Stimulated activated naive CD8-positive, alpha-beta T cell treated with anti-CD3 and anti-CD28 coated beads, Interleukin-15, Interleukin-2, amounts not matched to agents 100 U/mL and 50 U/mL, for 24 hours (primary cell): Measurements from ENCODE around the gene GRID1.
"Not testable (repeated sequence)": the region's sequence is repeated elsewhere in the genome, so short reads cannot be mapped to it uniquely, and the experiment has no call there.

Experiments
- ATAC-seq: fragments of 150-1000 bp; cut with Tn5 transposase; one replicate; pipeline ENCODE4 v1.10.0; 2021
- DNase-seq: peaks from one replicate; pipeline ENCODE4 v3.0.0; 2021

The GRID1 gene

DNA sequence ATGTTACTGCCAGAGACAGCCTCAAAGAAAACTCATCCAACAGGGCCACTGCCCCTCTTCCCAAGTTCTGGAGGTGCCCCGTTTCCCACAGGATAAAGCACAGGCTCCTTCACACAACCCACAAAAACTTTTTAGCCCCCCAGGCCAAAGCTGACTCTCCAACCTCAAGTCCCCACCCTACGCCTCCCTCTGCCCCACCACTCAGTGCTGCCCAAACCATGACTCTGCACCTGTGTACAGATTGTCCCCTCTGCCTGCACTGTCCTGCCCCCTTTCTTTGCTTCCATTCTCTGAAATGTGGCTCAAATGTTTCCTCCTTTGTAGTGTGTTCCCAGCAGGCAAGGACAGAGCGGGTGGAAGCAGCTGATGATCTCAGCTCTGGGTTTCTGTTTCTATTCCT is 284.0 kb downstream of the GRID1 start:
- DNase-seq (no peak), ATAC-seq (no peak)

- DNase-seq: no peak
- ATAC-seq: no peak
Measured at GRCh38 chr10:86079088-86079487, 287.5 kb downstream of the GRID1 start.

DNA sequence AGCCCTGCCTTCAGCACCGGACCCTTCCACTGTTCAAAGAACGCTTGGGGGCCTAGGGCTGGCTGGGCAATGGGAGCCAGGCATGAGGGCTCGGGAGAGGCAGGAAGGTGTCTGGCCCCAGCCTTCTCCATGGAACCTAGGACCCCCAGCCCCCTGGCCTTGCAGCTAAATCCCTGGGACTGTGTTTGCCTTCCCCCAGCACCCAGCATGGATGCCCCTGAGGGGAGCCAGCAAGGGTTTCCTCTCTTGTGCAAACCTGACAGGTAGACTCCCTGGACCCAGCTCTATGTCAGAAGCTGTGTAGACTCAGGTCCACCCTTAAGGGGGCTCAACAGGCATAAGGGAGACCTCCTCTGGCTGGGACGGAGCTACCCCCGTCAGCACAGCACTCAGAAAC is 288.0 kb downstream of the GRID1 start:
- no peak for DNase-seq
- no peak for ATAC-seq

GRCh38 chr10:86077871-86078638 is 288.5 kb downstream of the GRID1 start:
- ATAC-seq (no peak), DNase-seq (no peak)

- ATAC-seq (no peak), DNase-seq (no peak)
Measured at GRCh38 chr10:86077271-86077670, 289.3 kb downstream of the GRID1 start.

DNA sequence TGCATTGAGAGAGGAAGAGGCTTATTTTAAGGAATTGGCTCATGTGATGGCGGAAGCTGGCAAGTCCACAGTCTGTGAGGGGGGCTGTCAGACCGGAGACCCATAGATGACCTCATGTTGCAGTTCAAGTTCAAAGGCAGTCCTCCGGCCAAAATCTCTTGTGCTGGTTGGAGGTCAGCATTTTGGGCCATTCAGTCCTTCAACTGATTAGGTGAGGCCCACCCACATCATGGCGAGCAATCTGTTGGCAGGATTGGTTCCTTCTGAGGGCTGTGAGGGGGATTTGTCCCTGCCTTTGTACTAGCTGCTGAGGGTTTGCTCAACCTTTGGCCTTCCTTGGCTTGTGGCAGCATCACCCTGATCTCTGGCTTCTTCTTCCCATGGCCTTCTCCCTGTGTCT is 290.1 kb downstream of the GRID1 start:
- DNase-seq, ATAC-seq: not testable (repeated sequence)

- DNase-seq (no peak), ATAC-seq (no peak)
Measured at GRCh38 chr10:86075512-86075911, 291.1 kb downstream of the GRID1 start.

GRCh38 chr10:86074294-86074693 is 292.3 kb downstream of the GRID1 start:
- ATAC-seq (no peak), DNase-seq (no peak)

DNA sequence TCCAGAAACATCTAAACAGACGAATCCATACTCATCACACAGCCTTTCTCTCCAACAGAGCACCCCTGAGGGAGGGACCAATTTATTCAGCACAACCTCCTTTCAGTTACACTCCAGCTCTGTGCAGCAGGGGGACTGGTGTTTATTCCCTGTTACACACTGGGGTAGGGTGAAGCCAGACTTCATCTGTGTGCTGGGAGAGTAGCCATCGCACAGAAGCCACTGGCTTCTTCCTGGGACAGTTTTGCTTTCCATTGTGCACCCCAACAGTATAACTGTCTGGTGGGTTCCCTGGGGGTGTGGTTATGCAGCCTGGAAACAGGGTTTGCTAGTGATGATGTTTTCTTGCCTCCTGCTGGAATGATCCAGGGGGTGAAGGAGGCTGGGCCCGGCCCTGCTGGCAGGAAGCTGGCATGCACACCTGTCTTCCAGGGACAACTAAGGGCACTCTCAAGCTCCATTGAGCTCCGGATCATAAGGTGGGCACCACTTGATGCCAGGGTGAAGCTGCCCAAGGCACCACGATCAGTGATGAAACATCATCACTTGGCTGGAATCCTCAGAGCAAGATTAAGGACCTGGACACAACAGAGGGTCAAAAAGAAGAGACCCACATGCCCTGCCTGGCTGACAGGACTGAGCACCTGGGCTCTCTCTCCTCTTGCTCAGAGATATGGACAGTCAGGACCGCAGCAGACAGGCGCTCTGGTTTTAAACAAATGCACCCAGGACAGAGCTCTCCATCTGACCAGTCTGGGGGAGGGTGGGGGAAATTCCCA is 293.2 kb downstream of the GRID1 start:
- ATAC-seq (no peak), DNase-seq (no peak)

- ATAC-seq: no peak
- DNase-seq: no peak
Measured at GRCh38 chr10:86072413-86072812, 294.2 kb downstream of the GRID1 start.

DNA sequence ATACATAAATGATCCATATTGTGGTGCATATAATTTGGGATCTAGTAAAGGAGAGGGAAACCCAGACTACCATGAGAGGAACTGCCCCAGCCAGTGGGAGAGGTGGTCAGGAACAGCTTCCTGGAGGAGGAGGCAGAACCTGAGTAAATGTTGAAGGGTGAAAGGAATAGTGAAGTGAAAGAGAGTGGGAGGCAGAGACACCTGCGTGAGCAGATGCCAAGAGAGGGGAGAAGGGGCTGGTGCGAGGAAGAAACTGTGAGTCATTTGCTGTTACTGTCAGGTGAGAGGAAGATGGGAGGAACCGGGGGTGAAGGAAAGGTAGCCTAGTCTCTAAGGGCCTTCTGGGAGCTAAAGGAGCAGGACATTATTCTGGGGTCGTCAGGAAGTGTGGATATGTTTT is 294.8 kb downstream of the GRID1 start:
- DNase-seq: no peak
- ATAC-seq: no peak

- ATAC-seq: no peak
- no peak for DNase-seq
Measured at GRCh38 chr10:86071145-86071544, 295.4 kb downstream of the GRID1 start.

GRCh38 chr10:86070278-86070677 is 296.3 kb downstream of the GRID1 start:
- ATAC-seq (no peak), DNase-seq (no peak)

GRCh38 chr10:86068231-86069054 is 298.2 kb downstream of the GRID1 start:
- DNase-seq: no peak
- ATAC-seq: no peak

DNA sequence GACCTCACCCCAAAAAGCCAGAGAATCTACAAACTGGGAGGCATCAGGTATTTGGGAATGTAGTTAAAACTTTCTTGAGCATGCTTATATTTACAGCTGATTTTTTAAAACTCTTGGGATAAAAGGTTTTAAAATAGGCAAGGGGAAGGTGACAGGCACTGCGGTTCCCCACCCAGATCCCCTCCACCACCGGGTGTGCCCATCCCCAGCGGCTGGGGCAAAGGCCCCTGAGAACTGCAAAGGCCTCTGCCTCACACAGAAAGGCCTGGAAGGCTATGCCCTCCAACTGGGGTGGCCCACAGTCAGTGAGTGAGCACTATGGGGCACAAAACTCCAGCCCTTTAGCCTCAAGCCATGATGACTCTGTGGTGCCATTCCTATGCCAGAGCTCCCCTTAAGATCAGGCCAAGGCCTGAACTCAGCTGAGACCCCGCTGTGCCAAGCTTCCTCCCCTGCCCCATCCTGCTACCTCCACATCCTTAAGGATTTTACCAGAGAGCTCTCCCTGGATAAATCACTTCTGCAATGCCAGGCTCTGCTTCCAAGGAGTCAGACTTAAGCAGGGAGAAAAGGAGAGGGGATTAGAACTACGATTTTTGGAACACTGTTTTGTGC is 299.1 kb downstream of the GRID1 start:
- ATAC-seq (no peak), DNase-seq (no peak)

DNA sequence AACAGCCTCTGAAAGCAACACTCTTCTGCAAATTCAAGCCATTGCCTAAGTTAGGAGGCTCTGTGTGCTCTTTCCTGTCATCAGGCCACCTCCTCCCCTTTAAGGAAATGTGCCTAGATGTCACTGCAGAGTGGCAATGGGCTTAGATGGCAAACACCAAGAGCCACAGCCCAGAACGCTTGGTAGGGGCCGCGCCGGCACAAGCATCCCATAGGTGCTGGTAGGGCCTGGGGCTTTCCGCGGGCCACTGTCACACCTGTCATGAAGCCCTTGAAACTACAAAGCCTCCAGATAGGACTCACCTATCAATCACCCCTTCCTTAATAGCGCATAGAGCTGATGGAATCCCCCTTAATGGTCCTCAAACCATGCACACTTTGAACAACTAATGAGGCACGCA is 299.9 kb downstream of the GRID1 start:
- ATAC-seq (no peak), DNase-seq (no peak)

DNA sequence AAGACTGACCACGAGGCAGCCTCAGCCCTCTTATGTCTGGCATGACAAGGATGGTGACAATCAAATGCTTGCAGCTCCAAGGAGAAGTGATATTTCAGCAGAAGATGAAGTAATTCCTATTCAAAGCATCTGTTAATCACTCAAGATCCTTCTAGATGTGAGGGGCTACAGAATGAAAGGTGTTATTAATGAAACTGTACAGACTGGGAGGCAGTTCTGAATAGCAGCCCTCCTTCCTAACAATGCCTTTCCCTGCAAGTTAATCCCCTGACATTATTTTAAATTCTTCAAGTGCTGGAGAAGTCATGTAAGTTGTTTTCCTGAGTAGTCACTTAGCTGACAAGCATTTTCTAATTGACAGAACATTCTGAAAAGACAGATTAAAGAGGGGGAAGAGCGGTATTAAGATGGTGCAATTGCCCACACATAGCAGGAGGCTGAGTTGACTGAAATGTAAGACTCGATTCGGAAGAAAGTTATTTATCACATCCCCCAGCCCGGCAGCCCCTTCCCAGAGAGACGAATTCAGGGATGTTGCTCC is 300.8 kb downstream of the GRID1 start:
- ATAC-seq (no peak), DNase-seq (no peak)

DNA sequence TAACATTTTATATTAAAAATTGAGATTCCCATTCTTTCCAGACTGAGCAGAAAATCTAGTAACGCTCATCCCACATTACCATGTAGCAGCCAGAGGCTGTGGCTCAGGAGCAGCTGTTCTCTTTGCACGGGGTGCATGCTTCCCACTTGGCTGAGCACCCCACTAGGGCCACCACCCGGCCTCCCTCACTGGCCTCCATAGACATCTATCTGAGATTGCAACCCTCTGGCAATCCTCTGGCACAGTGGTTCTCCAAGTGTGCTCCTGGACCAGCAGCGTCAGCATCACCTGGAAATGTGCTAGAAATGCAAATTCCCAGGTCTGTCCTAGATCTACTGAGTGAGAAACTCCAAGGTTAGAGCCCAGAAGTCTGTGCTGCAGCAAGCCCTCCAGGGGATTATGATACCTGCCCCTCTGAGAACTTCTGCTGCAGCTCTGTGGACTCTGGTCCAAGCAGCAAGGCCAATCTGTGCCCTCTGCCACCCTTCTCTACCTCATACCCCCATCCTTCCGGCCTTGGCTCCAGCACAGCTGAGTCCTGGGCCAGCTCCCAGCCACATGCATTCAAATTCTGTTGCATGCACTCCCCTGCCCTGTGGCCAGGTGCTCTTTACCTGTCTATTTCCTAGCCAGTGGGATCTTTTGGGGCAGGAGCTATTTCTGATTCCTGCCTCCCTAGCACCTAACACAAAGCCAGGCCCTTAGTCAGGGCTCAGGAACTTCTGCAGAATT is 301.5 kb downstream of the GRID1 start:
- ATAC-seq: no peak
- no peak for DNase-seq

GRCh38 chr10:86064219-86064618 is 302.4 kb downstream of the GRID1 start:
- DNase-seq (no peak), ATAC-seq (no peak)

- no peak for DNase-seq
- ATAC-seq: no peak
Measured at GRCh38 chr10:86063341-86063740, 303.3 kb downstream of the GRID1 start.

DNA sequence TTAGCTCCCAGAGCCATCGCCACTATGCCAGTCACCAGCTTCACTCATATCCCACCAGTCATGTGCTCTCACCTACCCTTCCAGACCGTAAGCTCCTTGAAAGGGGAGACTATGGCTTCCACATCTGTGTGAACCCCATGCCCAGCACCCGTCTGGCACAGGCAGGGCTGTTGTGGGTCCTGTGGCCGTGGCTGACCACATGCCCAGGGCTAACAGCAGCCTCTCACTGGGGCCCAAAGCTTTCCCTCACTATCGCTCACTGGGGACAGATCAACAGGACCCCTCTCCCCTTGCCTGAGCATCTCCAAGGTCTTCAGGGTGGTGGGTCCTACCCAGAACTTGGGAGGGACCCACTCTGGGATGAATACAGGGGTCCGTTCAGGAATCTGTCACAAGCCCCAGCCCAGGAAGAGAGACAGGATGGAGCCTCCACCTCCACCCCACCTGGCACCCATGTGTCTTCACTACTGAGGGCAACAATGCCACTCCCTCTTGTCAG is 303.9 kb downstream of the GRID1 start:
- ATAC-seq (no peak), DNase-seq (no peak)
